Smooth muscle cell (in vitro differentiated cells): Measurements from ENCODE around the gene GABBR2. TPM values are rescaled to one million over a fixed set of nuclear protein-coding genes. Genes with fewer than 3 reads are reported as not detected.

Experiments
- DNase-seq: peaks from one replicate; lab custom pipeline; 2025; ENCODE audit not compliant: unreplicated experiment; lab: John Stamatoyannopoulos, UW
- H2AFZ ChIP-seq: fragments of 200-600 bp; sonication (generic); 2 replicates; pipeline ENCODE4 v1.6.0; 2016; ENCODE audit warnings: antibody characterized with exemption, low read depth, mild to moderate bottlenecking
- H3F3A ChIP-seq: fragments of 200-600 bp; sonication (generic); 2 replicates; pipeline ENCODE4 v1.6.0; 2017; ENCODE audit warnings: antibody characterized with exemption, low read depth
- H3K27ac ChIP-seq: fragments of 200-600 bp; sonication (generic); 2 replicates; pipeline ENCODE4 v1.5.1; 2016; ENCODE audit warnings: low read depth, mild to moderate bottlenecking
- H3K27me3 ChIP-seq: fragments of 200-600 bp; sonication (generic); 2 replicates; pipeline ENCODE4 v1.6.1; 2016; ENCODE audit warnings: low read depth, mild to moderate bottlenecking
- H3K36me3 ChIP-seq: fragments of 200-600 bp; sonication (generic); 2 replicates; pipeline ENCODE4 v1.5.1; 2016; ENCODE audit warnings: low read depth
- H3K4me1 ChIP-seq: fragments of 200-600 bp; sonication (generic); 2 replicates; pipeline ENCODE4 v1.5.1; 2016; ENCODE audit warnings: low read depth
- H3K4me2 ChIP-seq: fragments of 200-600 bp; sonication (generic); 2 replicates; pipeline ENCODE4 v1.6.0; 2016; ENCODE audit warnings: mild to moderate bottlenecking
- H3K4me3 ChIP-seq: fragments of 200-600 bp; sonication (generic); 2 replicates; pipeline ENCODE4 v1.5.1; 2016; ENCODE audit warnings: mild to moderate bottlenecking
- H3K79me2 ChIP-seq: fragments of 200-600 bp; sonication (generic); 2 replicates; pipeline ENCODE4 v1.6.0; 2016; ENCODE audit warnings: low read depth, mild to moderate bottlenecking
- H3K9ac ChIP-seq: fragments of 200-600 bp; sonication (generic); 2 replicates; pipeline ENCODE4 v1.6.0; 2016; ENCODE audit warnings: low read depth
- H3K9me3 ChIP-seq: fragments of 200-600 bp; sonication (generic); replicated peaks from 2 replicates; pipeline ENCODE4 v1.5.1; 2016; ENCODE audit warnings: low read depth
- H4K20me1 ChIP-seq: fragments of 200-600 bp; sonication (generic); 2 replicates; pipeline ENCODE4 v1.6.0; 2016; ENCODE audit warnings: low read depth
- WGBS: methylation state at CpG from one replicate; pipeline ENCODE4 v1.1.7; 2016; ENCODE audit warnings: low lambda C conversion rate; 5-methylcytosine and 5-hydroxymethylcytosine counted together
- polyA plus RNA-seq: library from polyadenylated mRNA; unstranded; fragments of >200 nt; fragmentation: Nextera tagmentation; extraction: Ambion mirVana; gene quantifications from 2 replicates; pipeline ENCODE4 v1.2.1, GENCODE V29; 2016
- total RNA-seq: library from RNA; depleted of rRNA; stranded (reverse); fragments of >200 nt; gene quantifications from 2 replicates; pipeline ENCODE4 v1.2.3, GENCODE V29; 2014
- TF ChIP-seq, protein P1 (sequence below): fragments of 200-600 bp; sonication (generic); IDR thresholded peaks from 2 replicates; pipeline ENCODE4 v1.5.1; 2017; ENCODE audit warnings: borderline replicate concordance, mild to moderate bottlenecking, antibody characterized with exemption; ENCODE audit not compliant: insufficient read depth, poor library complexity, severe bottlenecking

Gene GABBR2
- total and polyA plus RNA-seq, 2 experiments from 2014 or later, result 0.25 TPM; not detected in 1

DNA sequence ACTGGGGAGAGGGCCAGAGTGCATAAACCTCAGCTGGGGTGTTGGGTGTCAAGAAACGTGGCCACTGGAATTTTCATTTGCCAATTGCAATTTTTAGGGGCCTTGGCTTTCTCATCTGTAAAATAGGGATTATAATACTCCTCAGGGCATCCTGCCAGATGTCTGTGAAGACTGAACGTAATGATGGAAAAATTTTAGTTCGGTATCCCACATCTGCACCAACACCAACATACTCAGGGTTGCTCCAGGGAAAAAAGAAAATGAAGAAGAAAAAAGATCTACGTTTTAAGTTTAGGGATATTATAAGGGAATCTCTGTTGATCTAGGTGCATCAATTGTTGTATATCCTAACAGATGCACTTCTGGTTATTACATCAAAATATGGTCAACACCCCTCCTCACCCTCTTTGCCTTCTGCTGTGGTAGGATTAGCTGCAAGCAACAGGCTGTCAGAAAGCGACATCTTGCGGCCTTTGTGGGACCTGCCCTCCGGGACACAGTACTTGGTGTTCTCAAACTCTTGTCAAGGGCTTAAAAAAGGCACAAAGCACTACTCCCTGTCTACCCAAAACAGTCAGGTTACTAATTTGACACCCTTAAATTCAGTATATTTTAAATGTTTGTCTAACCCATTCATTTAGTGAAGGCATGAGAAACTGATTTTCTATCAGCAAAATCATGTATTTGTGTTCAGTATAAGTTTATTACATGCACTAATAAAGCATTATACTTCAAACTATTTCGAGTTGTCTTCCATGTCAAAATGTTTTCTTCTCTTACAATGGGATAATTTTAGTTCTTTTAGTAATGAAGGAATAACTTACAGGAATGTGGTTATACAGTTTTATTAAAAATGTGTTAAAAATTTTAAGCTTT lies 445.0 kb downstream of the GABBR2 start:
- peaks cover 4% of the 10 kb centered on the region for H3K27me3 ChIP-seq
- no peaks in the 10 kb centered on the region for H3F3A ChIP-seq
- no peaks in the 10 kb centered on the region for H3K9me3 ChIP-seq
- no peaks in the 10 kb centered on the region for H3K79me2 ChIP-seq
- no peak overlapping the region for H3K4me2 ChIP-seq
- 44% methylated on average over 8 of the region's 8 CpGs for WGBS
- no peak overlapping the region for H3K9ac ChIP-seq
- no peaks in the 10 kb centered on the region for H4K20me1 ChIP-seq
- TF ChIP-seq, protein P1, sequence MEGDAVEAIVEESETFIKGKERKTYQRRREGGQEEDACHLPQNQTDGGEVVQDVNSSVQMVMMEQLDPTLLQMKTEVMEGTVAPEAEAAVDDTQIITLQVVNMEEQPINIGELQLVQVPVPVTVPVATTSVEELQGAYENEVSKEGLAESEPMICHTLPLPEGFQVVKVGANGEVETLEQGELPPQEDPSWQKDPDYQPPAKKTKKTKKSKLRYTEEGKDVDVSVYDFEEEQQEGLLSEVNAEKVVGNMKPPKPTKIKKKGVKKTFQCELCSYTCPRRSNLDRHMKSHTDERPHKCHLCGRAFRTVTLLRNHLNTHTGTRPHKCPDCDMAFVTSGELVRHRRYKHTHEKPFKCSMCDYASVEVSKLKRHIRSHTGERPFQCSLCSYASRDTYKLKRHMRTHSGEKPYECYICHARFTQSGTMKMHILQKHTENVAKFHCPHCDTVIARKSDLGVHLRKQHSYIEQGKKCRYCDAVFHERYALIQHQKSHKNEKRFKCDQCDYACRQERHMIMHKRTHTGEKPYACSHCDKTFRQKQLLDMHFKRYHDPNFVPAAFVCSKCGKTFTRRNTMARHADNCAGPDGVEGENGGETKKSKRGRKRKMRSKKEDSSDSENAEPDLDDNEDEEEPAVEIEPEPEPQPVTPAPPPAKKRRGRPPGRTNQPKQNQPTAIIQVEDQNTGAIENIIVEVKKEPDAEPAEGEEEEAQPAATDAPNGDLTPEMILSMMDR, result peak; percentile 88
- H2AFZ ChIP-seq, result no peak overlapping the region
- H3K4me1 ChIP-seq, result no peaks in the 10 kb centered on the region
- no peak overlapping the region for H3K27ac ChIP-seq
- DNase-seq, result peak; percentile 9
- no peak overlapping the region for H3K4me3 ChIP-seq
- H3K36me3 ChIP-seq, result no peaks in the 10 kb centered on the region

GRCh38 chr9:98263080-98263479 lies 445.7 kb downstream of the GABBR2 start:
- no peak for DNase-seq
- Histone ChIP-seq H3K27me3 (peaks cover 4% of the 10 kb centered on the region), H4K20me1 (no peaks in the 10 kb centered on the region), H3K9ac (no peak overlapping the region), H3K4me1 (no peaks in the 10 kb centered on the region), H3K27ac (no peak overlapping the region), H3K4me2 (no peak overlapping the region), H3F3A (no peaks in the 10 kb centered on the region), H3K36me3 (no peaks in the 10 kb centered on the region), H3K9me3 (no peaks in the 10 kb centered on the region), H2AFZ (no peak overlapping the region), H3K79me2 (no peaks in the 10 kb centered on the region), H3K4me3 (no peak overlapping the region)
- TF ChIP-seq, protein P1, result no peak
- WGBS, result 84% methylated on average over 1 of the region's 1 CpG

DNA sequence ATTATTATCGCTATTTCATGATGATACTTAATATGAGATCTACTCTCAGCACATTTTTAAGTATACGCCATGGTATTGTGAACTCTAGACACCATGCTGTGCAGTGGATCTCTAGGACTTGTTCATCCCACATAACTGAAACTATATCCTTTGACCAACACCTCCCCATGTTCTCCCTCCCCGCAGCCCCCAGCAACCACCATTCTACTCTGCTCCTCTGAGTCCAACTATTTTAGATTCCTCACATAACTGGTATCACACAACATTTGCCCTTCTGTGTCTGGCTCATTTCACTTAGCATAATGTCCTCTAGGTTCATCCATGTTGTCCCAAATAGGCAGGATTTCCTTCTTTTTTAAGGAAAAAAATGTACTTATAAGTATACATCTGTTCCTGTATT lies 446.7 kb downstream of the GABBR2 start:
- 97% methylated on average over 3 of the region's 3 CpGs for WGBS
- Histone ChIP-seq H3K4me2 (no peak overlapping the region), H3K79me2 (no peaks in the 10 kb centered on the region), H3K27ac (no peak overlapping the region), H4K20me1 (no peaks in the 10 kb centered on the region), H3K36me3 (no peaks in the 10 kb centered on the region), H3K4me3 (no peak overlapping the region), H2AFZ (no peak overlapping the region), H3K9me3 (no peaks in the 10 kb centered on the region), H3K27me3 (peaks cover 4% of the 10 kb centered on the region), H3K9ac (no peak overlapping the region), H3K4me1 (peaks cover 3% of the 10 kb centered on the region), H3F3A (no peaks in the 10 kb centered on the region)
- TF ChIP-seq, protein P1, result no peak
- DNase-seq, result no peak
